ENCODE results near the gene PAK4.

PAK4 gene

GRCh38 chr19:39144290-39145071 is 18.9 kb downstream of the PAK4 start:
- no peak for TF ChIP-seq TEAD4 (IDR thresholded peaks at IDR 0.05)

- TF ChIP-seq ZBTB7A (IDR thresholded peaks at IDR 0.05; ENCODE audit: low read depth), result no peak
- TF ChIP-seq TEAD4 (IDR thresholded peaks at IDR 0.05), result no peak
- TF ChIP-seq CREB1 (IDR thresholded peaks at IDR 0.05; ENCODE audit: low read depth), result no peak
- TF ChIP-seq EGR1 (IDR thresholded peaks at IDR 0.05), result no peak
- TF ChIP-seq REST (IDR thresholded peaks at IDR 0.05; ENCODE audit: low read depth), result no peak
- TF ChIP-seq FOXM1 (IDR thresholded peaks at IDR 0.05; ENCODE audit: borderline replicate concordance, low read depth), result no peak
- no peak for TF ChIP-seq MAX (IDR thresholded peaks at IDR 0.05)
- TF ChIP-seq CEBPB (IDR thresholded peaks at IDR 0.05), result no peak
- TF ChIP-seq NFIC (IDR thresholded peaks at IDR 0.05), result no peak
- no peak for TF ChIP-seq TAF1 (IDR thresholded peaks at IDR 0.05; ENCODE audit: low read depth)
- no peak for TF ChIP-seq TCF12 (IDR thresholded peaks at IDR 0.05; ENCODE audit: low read depth)
- no peak for TF ChIP-seq USF1 (IDR thresholded peaks at IDR 0.05)
- TF ChIP-seq EP300 (IDR thresholded peaks at IDR 0.05; ENCODE audit: borderline replicate concordance), result no peak
- no peak for TF ChIP-seq RAD21 (IDR thresholded peaks at IDR 0.05; ENCODE audit: low read depth)
- no peak for TF ChIP-seq YY1 (IDR thresholded peaks at IDR 0.05; ENCODE audit: low read depth)
Observed at GRCh38 chr19:39145180-39145953, 19.8 kb downstream of the PAK4 start.

GRCh38 chr19:39146091-39146490 is 20.5 kb downstream of the PAK4 start:
- TF ChIP-seq RAD21 (IDR thresholded peaks at IDR 0.05; ENCODE audit: low read depth) (no peak), EP300 (IDR thresholded peaks at IDR 0.05; ENCODE audit: borderline replicate concordance) (no peak), EGR1 (IDR thresholded peaks at IDR 0.05) (no peak), TAF1 (IDR thresholded peaks at IDR 0.05; ENCODE audit: low read depth) (no peak), CREB1 (IDR thresholded peaks at IDR 0.05; ENCODE audit: low read depth) (no peak), ZBTB7A (IDR thresholded peaks at IDR 0.05; ENCODE audit: low read depth) (no peak), CEBPB (IDR thresholded peaks at IDR 0.05) (no peak), TCF12 (IDR thresholded peaks at IDR 0.05; ENCODE audit: low read depth) (no peak)

- TF ChIP-seq FOXM1 (IDR thresholded peaks at IDR 0.05; ENCODE audit: borderline replicate concordance, low read depth), result no peak
- no peak for TF ChIP-seq CREB1 (IDR thresholded peaks at IDR 0.05; ENCODE audit: low read depth)
- TF ChIP-seq CEBPB (IDR thresholded peaks at IDR 0.05), result no peak
- TF ChIP-seq REST (IDR thresholded peaks at IDR 0.05; ENCODE audit: low read depth), result no peak
- TF ChIP-seq NFIC (IDR thresholded peaks at IDR 0.05), result no peak
- no peak for TF ChIP-seq YY1 (IDR thresholded peaks at IDR 0.05; ENCODE audit: low read depth)
- TF ChIP-seq MAX (IDR thresholded peaks at IDR 0.05), result no peak
- TF ChIP-seq EGR1 (IDR thresholded peaks at IDR 0.05), result no peak
- TF ChIP-seq TCF12 (IDR thresholded peaks at IDR 0.05; ENCODE audit: low read depth), result no peak
- TF ChIP-seq RAD21 (IDR thresholded peaks at IDR 0.05; ENCODE audit: low read depth), result no peak
- no peak for TF ChIP-seq TEAD4 (IDR thresholded peaks at IDR 0.05)
- TF ChIP-seq EP300 (IDR thresholded peaks at IDR 0.05; ENCODE audit: borderline replicate concordance), result no peak
- TF ChIP-seq ZBTB7A (IDR thresholded peaks at IDR 0.05; ENCODE audit: low read depth), result no peak
- no peak for TF ChIP-seq USF1 (IDR thresholded peaks at IDR 0.05)
- no peak for TF ChIP-seq TAF1 (IDR thresholded peaks at IDR 0.05; ENCODE audit: low read depth)
Observed at GRCh38 chr19:39146686-39147450, 21.3 kb downstream of the PAK4 start.

- TF ChIP-seq MAX (IDR thresholded peaks at IDR 0.05) (no peak), EP300 (IDR thresholded peaks at IDR 0.05; ENCODE audit: borderline replicate concordance) (no peak), TAF1 (IDR thresholded peaks at IDR 0.05; ENCODE audit: low read depth) (no peak), NFIC (IDR thresholded peaks at IDR 0.05) (no peak), REST (IDR thresholded peaks at IDR 0.05; ENCODE audit: low read depth) (no peak), YY1 (IDR thresholded peaks at IDR 0.05; ENCODE audit: low read depth) (no peak), RAD21 (IDR thresholded peaks at IDR 0.05; ENCODE audit: low read depth) (no peak), CEBPB (IDR thresholded peaks at IDR 0.05) (no peak), ZBTB7A (IDR thresholded peaks at IDR 0.05; ENCODE audit: low read depth) (no peak), TCF12 (IDR thresholded peaks at IDR 0.05; ENCODE audit: low read depth) (no peak), FOXM1 (IDR thresholded peaks at IDR 0.05; ENCODE audit: borderline replicate concordance, low read depth) (no peak), TEAD4 (IDR thresholded peaks at IDR 0.05) (no peak), CREB1 (IDR thresholded peaks at IDR 0.05; ENCODE audit: low read depth) (no peak)
Observed at GRCh38 chr19:39147480-39147879, 21.9 kb downstream of the PAK4 start.
